ENCODE measurements around the gene AMELX.

AMELX gene

GRCh38 chrX:11293113-11293512 lies at the start of gene AMELX:
AMELX (plus strand) TSS chrX:11293413; CDS start chrX:11294789, 1,376 bp downstream.
- DNase-seq: no peak

- DNase-seq: no peak
Measured at GRCh38 chrX:11244636-11245035, 48.6 kb upstream of the AMELX start.

- DNase-seq: no peak
Measured at GRCh38 chrX:11254417-11255109, 38.6 kb upstream of the AMELX start.

GRCh38 chrX:11257290-11257689 lies 35.9 kb upstream of the AMELX start:
- no peak for DNase-seq

- no peak for DNase-seq
Measured at GRCh38 chrX:11257711-11258110, 35.5 kb upstream of the AMELX start.

- no peak for DNase-seq
Measured at GRCh38 chrX:11259437-11259836, 33.8 kb upstream of the AMELX start.

- DNase-seq: no peak
Measured at GRCh38 chrX:11261260-11261659, 32.0 kb upstream of the AMELX start.

GRCh38 chrX:11264925-11265324 lies 28.3 kb upstream of the AMELX start:
- no peak for DNase-seq

GRCh38 chrX:11265352-11265751 lies 27.9 kb upstream of the AMELX start:
- DNase-seq: no peak

GRCh38 chrX:11266573-11267003 lies 26.6 kb upstream of the AMELX start:
- no peak for DNase-seq

GRCh38 chrX:11267425-11267824 lies 25.8 kb upstream of the AMELX start:
- no peak for DNase-seq

- no peak for DNase-seq
Measured at GRCh38 chrX:11269006-11269405, 24.2 kb upstream of the AMELX start.

GRCh38 chrX:11269996-11270395 lies 23.2 kb upstream of the AMELX start:
- no peak for DNase-seq

- DNase-seq: no peak
Measured at GRCh38 chrX:11272290-11272689, 20.9 kb upstream of the AMELX start.

GRCh38 chrX:11272863-11273262 lies 20.4 kb upstream of the AMELX start:
- no peak for DNase-seq

- no peak for DNase-seq
Measured at GRCh38 chrX:11273544-11273943, 19.7 kb upstream of the AMELX start.

GRCh38 chrX:11282043-11282442 lies 11.2 kb upstream of the AMELX start:
- DNase-seq: no peak

GRCh38 chrX:11285651-11286050 lies 7.6 kb upstream of the AMELX start:
- no peak for DNase-seq

GRCh38 chrX:11287505-11287904 lies 5.7 kb upstream of the AMELX start:
- DNase-seq: no peak

GRCh38 chrX:11290416-11291102 lies 2.7 kb upstream of the AMELX start:
- no peak for DNase-seq

GRCh38 chrX:11296051-11296450 lies 2.8 kb downstream of the AMELX start:
- no peak for DNase-seq

- DNase-seq: no peak
Measured at GRCh38 chrX:11298600-11298999, 5.4 kb downstream of the AMELX start.

GRCh38 chrX:11304829-11305228 lies 11.6 kb downstream of the AMELX start:
- no peak for DNase-seq

- DNase-seq: no peak
Measured at GRCh38 chrX:11305641-11306040, 12.4 kb downstream of the AMELX start.

- no peak for DNase-seq
Measured at GRCh38 chrX:11309220-11309619, 16.0 kb downstream of the AMELX start.
